HepG2 (cell line): ENCODE measurements around the gene SH3YL1. TPM values are rescaled to one million over a fixed set of nuclear protein-coding genes. Genes with fewer than 3 reads are reported as not detected.

Experiments used
- ARNTL ChIP-seq: sonication (generic); formaldehyde crosslinking; IDR thresholded peaks from 2 replicates; pipeline ENCODE4 v1.4.0; 2020; ENCODE audit warnings: mild to moderate bottlenecking, missing genetic modification reagents
- BCLAF1 ChIP-seq: fragments of 450-650 bp; IDR thresholded peaks from 2 replicates; pipeline ENCODE4 v1.6.1; 2017; ENCODE audit warnings: mild to moderate bottlenecking
- CCDC6 ChIP-seq: sonication (generic); formaldehyde crosslinking; IDR thresholded peaks from 2 replicates; pipeline ENCODE4 v1.8.1; 2022; ENCODE audit warnings: mild to moderate bottlenecking, missing genetic modification reagents, moderate library complexity
- CSRNP1 ChIP-seq: sonication (generic); formaldehyde crosslinking; IDR thresholded peaks from 2 replicates; pipeline ENCODE4 v1.8.1; 2023; ENCODE audit warnings: mild to moderate bottlenecking, missing genetic modification reagents
- EP300 ChIP-seq, 3 experiments: sonication (generic) in 1 of 3; formaldehyde crosslinking in 1 of 3; IDR thresholded peaks; 2 replicates each; pipeline versions ENCODE4 v1.5.1 to v1.6.1; 2011 to 2020; ENCODE audit warnings: low read depth in 2 of 3, low read length in 2 of 3, borderline replicate concordance in 1 of 3, improper control_type of control experiment in 1 of 3, mild to moderate bottlenecking in 1 of 3, missing genetic modification reagents in 1 of 3, moderate library complexity in 1 of 3
- FOXO4 ChIP-seq: sonication (generic); formaldehyde crosslinking; conservative IDR thresholded peaks from 2 replicates; pipeline ENCODE4 v1.8.1; 2023; ENCODE audit warnings: missing genetic modification reagents
- GMEB1 ChIP-seq: sonication (generic); formaldehyde crosslinking; IDR thresholded peaks from 2 replicates; pipeline ENCODE4 v1.5.1; 2020; ENCODE audit warnings: missing genetic modification reagents, mild to moderate bottlenecking, borderline replicate concordance
- PCBP1 ChIP-seq: fragments of 200-400 bp; formaldehyde crosslinking; IDR thresholded peaks from 2 replicates; pipeline ENCODE4 v1.6.1; 2017; ENCODE audit warnings: mild to moderate bottlenecking, low read depth, low read length, borderline replicate concordance
- REXO4 ChIP-seq: sonication (generic); formaldehyde crosslinking; IDR thresholded peaks from 2 replicates; pipeline ENCODE4 v1.8.0; 2022; ENCODE audit warnings: missing genetic modification reagents, mild to moderate bottlenecking, borderline replicate concordance
- RFXAP ChIP-seq: sonication (generic); formaldehyde crosslinking; IDR thresholded peaks from 2 replicates; pipeline ENCODE4 v1.4.0; 2020; ENCODE audit warnings: missing genetic modification reagents, borderline replicate concordance
- SPEN ChIP-seq: sonication (generic); formaldehyde crosslinking; IDR thresholded peaks from 2 replicates; pipeline ENCODE4 v1.5.1; 2020; ENCODE audit warnings: low read depth, mild to moderate bottlenecking, missing genetic modification reagents
- TBX3 ChIP-seq: fragments of 450-650 bp; IDR thresholded peaks from 2 replicates; pipeline ENCODE4 v1.6.1; 2017; ENCODE audit warnings: antibody characterized with exemption, mild to moderate bottlenecking, inconsistent platforms, borderline replicate concordance
- ZNF460 ChIP-seq: sonication (generic); formaldehyde crosslinking; IDR thresholded peaks from 2 replicates; pipeline ENCODE4 v1.5.1; 2020; ENCODE audit warnings: missing genetic modification reagents, mild to moderate bottlenecking, borderline replicate concordance
- ZNF558 ChIP-seq: sonication (generic); formaldehyde crosslinking; IDR thresholded peaks from 2 replicates; pipeline ENCODE4 v1.9.0; 2022; ENCODE audit warnings: mild to moderate bottlenecking, missing genetic modification reagents, borderline replicate concordance
- ZNF589 ChIP-seq: sonication (generic); formaldehyde crosslinking; conservative IDR thresholded peaks from 2 replicates; pipeline ENCODE4 v1.8.0; 2022; ENCODE audit warnings: mild to moderate bottlenecking, moderate library complexity, missing genetic modification reagents
- polyA plus RNA-seq, 8 experiments: library from polyadenylated mRNA; depleted of rRNA in 3 of 8; stranded (reverse) in 7 of 8; unstranded in 1 of 8; fragments of >200 nt; fragmentation: Illumina TruSeq in 4 of 8; extraction: Trizol in 4 of 8; gene quantifications; 2 replicates each; pipeline versions ENCODE4 v1.2.1 to v1.2.3, GENCODE V29; 2011 to 2016; ENCODE audit warnings: low read depth in 4 of 8, missing spikeins in 1 of 8, mixed read lengths in 1 of 8; ENCODE audit not compliant: insufficient read depth in 1 of 8
- total RNA-seq, 5 experiments: library from RNA; depleted of rRNA; stranded (reverse); fragments of >200 nt; fragmentation: Illumina TruSeq; extraction: Trizol; gene quantifications; 2 replicates each; pipeline ENCODE4 v1.2.3, GENCODE V29; 2016; ENCODE audit warnings: low read depth in 1 of 5
- TF ChIP-seq, protein P1 (sequence below): sonication (generic); formaldehyde crosslinking; IDR thresholded peaks from 2 replicates; pipeline ENCODE4 v1.5.0; 2020; ENCODE audit warnings: missing genetic modification reagents, mild to moderate bottlenecking, borderline replicate concordance
- TF ChIP-seq, protein P2 (sequence below): IDR thresholded peaks from 2 replicates; pipeline ENCODE4 v1.6.1; 2016; ENCODE audit warnings: missing genetic modification reagents, missing compliant biosample characterization

SH3YL1 gene
- total and polyA plus RNA-seq, 2 of the 13 experiments (the other 11 are each of a cell fraction or from before 2014, with no cell fraction given): 13.0 to 48.2 TPM

DNA sequence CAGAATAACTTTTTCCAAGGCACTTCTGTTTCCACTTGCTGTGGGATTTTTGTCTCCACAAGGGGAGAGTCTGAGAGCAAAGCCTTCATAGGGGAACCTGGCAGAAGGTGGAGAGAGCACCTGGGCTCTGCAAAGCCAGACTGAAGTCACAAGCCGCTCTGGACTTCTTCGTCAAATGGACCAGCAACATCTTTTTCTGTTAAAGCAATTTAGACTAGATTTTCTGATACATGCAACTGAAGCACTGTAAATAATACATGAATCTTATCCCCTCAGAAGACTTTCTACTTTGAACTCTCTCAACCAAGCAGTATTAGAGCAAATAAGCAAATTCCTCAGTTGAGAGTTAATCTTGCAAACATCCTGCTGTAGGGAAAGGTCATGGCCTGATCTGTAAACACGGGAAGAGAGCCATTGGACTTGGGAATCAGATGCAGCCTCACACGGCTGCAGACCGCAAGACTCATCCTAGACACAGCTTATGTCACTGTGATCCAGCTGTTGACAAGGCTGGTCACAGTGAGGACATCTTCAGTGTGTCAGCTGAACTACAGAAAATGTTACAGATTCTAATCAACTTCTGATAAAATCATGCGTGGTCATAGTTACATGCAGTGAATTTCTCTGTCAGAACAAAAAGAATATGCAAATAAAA is 3.2 kb downstream of the SH3YL1 start (continued):
- TF ChIP-seq BCLAF1: no peak
- TF ChIP-seq ZNF558 (CRISPR knock-in tag): no peak; the same call in 1 of the 2 replicates
- TF ChIP-seq REXO4 (CRISPR knock-in tag): no peak
- TF ChIP-seq, protein P1, sequence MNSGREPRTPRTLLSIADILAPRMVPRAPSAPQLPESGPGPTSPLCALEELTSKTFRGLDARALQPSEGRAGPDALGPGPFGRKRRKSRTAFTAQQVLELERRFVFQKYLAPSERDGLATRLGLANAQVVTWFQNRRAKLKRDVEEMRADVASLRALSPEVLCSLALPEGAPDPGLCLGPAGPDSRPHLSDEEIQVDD (CRISPR knock-in tag): no peak
- TF ChIP-seq, protein P2, sequence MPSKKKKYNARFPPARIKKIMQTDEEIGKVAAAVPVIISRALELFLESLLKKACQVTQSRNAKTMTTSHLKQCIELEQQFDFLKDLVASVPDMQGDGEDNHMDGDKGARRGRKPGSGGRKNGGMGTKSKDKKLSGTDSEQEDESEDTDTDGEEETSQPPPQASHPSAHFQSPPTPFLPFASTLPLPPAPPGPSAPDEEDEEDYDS (CRISPR knock-in tag): peak; percentile 93
- peak; percentile 94; the same call in 1 of the 2 replicates for TF ChIP-seq SPEN (CRISPR knock-in tag)
- peak; percentile 96 for TF ChIP-seq ARNTL (CRISPR knock-in tag)
- no peak for TF ChIP-seq FOXO4 (CRISPR knock-in tag)
- TF ChIP-seq GMEB1 (CRISPR knock-in tag): peak; percentile 77; the same call in 1 of the 2 replicates
- peak; percentile 94 for TF ChIP-seq CCDC6
- TF ChIP-seq TBX3: peak; percentile 95
- peak; percentile 48; the same call in 1 of the 2 replicates for TF ChIP-seq ZNF460
- TF ChIP-seq PCBP1: no peak
- peak; percentile 94 to 100 for TF ChIP-seq EP300 (IDR thresholded peaks at IDR 0.05; ENCODE audit: low read depth in 2 of 2, low read length in 2 of 2)
- peak; percentile 100 for TF ChIP-seq EP300 (CRISPR knock-in tag; IDR thresholded peaks at IDR 0.05; ENCODE audit: borderline replicate concordance)
- TF ChIP-seq ZNF589 (CRISPR knock-in tag): peak; percentile 92
- TF ChIP-seq RFXAP (CRISPR knock-in tag): peak; percentile 97
- TF ChIP-seq CSRNP1 (CRISPR knock-in tag): peak; percentile 92
